GM18868 (cell line): ENCODE measurements around the gene DROSHA.
A peak's percentile ranks its signal among the peaks of the same experiment; 100 is the strongest.
"Not testable (repeated sequence)": the region's sequence is repeated elsewhere in the genome, so short reads cannot be mapped to it uniquely, and the experiment has no call there.

Experiments
- ATAC-seq: cut with Tn5 transposase; IDR thresholded peaks from one replicate; pipeline ENCODE4 v1.9.1; 2021; ENCODE audit warnings: mild to moderate bottlenecking, moderate library complexity; ENCODE audit not compliant: unreplicated experiment

DROSHA gene

GRCh38 chr5:31531888-31532547 is at the start of gene DROSHA, which contains the start of gene C5orf22:
Gene DROSHA, minus strand, starts transcription at chr5:31532093. Its CDS starts 3,034 bp downstream, at chr5:31529059.
Gene C5orf22, plus strand, starts transcription at chr5:31532301. Its CDS starts 92 bp downstream, at chr5:31532393.
- ATAC-seq = peak; percentile 94

DNA sequence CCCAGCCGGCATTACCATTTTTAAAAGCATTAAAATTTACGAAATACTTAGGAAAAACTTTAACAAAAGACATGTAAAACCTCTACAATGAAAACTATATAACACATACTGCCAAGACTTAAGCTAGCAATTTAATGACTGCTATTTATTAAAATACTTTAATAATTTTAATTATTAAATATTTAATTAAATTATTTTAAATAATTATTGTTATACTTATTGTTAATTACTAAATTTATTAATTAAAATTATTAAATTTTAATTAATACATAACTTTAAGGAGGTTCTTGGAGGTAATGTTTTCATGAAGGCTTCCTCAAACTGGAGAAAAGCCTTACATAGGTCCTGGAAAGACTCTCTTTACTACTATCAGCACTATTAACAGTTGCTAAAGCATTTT is 47.7 kb upstream of the DROSHA start:
- ATAC-seq = no peak

GRCh38 chr5:31577438-31577837 is 45.5 kb upstream of the DROSHA start:
- ATAC-seq = no peak

- no peak for ATAC-seq
Observed at GRCh38 chr5:31574772-31575171, 42.9 kb upstream of the DROSHA start.

DNA sequence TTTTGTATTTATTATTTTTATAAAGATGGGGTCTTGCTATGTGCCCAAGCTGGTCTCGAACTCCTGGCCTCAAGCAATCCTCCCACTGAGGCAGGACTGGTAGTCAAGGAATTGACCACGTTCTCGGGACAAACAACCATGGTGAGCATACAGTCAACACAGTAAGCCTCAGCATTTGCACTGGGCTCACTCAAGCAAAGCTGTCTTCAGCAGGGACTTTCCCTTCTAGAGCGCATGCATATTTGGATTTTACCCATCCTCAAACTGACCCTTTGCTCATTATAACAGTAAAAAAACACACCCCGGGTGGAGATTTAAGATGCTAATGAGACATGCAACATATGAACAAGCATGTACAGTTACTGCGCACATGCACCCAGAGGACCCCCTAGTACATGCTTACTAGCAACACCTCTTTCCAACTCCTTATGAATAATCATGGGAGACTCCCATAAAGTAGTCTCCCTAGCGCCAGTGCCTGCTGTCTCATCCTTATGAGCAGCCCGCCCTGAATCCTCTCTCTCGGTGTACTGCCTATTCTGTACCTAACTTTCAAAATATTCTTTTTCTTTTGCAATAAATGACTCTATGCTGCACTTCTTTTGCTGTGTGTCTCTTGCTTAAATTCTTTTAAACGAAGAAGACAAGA is 41.7 kb upstream of the DROSHA start:
- ATAC-seq = peak; percentile 99

DNA sequence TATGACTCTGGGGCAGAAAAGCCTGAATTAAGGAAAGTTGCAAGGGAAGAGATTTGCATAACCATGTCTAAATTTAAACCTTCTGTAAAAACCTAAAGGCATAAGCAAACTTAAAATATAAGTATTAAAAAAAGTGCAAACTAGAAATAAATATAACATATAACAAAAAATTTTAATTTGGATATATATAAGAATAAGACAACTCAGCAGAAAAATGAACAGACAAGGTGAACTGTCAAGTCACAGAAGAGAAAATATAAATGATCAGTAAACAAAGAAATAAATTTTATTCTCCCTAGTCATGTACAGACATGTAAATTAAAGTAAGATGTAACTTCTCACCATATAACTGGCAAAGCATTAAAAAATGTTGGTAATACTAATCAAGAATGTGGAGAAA is 37.2 kb upstream of the DROSHA start:
- no peak for ATAC-seq

GRCh38 chr5:31568302-31568835 is 36.5 kb upstream of the DROSHA start:
- no peak for ATAC-seq

DNA sequence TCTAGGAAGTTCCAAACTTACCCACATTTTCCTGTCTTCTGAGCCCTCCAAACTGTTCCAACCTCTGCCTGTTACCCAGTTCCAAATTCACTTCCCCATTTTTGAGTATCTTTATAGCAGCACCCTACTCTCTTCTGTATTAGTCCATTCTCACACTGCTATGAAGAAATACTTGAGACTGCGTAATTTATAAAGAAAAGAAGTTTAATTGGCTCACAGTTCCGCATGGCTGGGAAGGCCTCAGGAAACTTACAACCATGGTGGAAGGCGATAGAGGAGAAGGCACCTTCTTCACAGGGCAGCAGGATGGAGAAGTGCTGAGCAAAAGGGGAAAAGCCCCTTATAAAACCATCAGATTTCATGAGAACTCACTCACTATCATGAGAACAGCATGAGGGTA is 34.5 kb upstream of the DROSHA start:
- not testable (repeated sequence) for ATAC-seq

DNA sequence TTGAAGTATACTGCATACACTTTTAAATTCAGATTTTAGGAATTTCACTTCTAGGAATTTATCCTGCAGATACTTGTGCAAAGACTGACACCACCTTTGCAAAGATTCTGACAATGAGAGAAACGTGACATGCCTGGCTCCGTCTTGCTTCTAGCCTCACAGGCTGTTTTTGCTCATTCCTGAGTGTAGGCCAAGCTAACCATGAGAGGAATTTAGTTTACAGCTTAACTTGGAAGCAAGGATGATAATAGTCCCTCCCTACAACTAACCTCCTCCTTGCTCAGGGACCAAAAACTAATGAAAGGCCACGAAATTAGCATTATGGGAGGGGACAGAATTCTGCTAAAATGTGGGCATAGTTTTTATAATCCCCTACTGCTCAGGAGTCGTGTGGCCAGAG is 31.3 kb upstream of the DROSHA start:
- ATAC-seq = no peak

GRCh38 chr5:31561946-31562345 is 30.1 kb upstream of the DROSHA start:
- no peak for ATAC-seq

DNA sequence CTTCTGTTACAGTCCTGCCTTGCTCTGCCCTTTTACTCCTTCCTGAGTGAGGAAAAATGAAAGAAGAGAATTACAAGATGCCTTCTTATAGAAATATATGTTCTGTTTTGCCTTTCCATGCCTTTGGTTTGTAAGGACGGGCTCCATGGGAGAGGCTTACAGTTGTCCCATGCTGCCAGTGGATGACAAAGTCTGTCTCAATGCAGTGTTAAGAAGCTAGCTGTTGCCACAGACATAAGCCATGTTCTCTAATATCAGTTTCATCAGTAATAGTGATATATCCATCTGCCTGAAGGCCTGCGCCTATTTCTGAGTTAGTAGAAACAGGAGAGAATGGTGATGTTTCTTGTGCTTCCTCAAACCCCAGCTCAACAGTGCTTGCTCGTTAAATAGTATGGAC is 28.0 kb upstream of the DROSHA start:
- no peak for ATAC-seq

DNA sequence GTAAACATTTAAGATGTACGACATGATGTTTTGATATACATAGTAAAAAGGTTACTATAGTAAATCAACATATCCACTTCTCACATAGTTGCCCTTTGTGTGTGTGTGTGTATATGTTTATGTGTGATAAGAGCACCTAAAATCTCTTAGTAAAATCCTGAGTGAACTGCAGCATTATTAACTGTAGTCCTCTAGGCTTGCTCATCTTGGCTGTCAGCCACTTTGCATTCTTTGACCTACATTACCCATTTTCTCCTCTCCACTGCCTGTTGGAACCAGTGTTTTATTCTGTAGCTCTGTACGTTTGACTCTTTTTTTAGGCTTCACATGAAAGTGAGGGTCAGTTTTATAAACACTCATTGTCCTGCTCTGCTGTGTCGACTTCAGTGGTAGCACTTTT is 24.6 kb upstream of the DROSHA start:
- no peak for ATAC-seq

DNA sequence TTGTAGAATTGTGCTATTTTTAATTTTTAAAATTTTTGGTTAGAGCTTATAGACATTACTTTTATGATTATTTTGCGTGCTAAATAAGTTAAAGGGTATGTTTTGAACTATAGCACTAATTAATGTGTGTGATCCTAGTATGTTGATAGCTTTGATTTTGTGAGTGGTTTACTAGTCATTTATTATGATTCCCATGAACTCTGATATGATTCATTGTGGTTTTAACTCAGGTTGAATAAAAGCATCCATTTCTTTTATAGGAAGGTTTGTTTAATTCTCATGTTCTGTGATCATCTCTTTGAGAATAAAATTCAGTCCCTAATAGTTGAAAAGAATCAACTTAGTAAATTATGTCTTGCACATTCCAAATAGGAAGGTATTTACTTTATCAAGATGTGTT is 22.7 kb upstream of the DROSHA start:
- no peak for ATAC-seq

DNA sequence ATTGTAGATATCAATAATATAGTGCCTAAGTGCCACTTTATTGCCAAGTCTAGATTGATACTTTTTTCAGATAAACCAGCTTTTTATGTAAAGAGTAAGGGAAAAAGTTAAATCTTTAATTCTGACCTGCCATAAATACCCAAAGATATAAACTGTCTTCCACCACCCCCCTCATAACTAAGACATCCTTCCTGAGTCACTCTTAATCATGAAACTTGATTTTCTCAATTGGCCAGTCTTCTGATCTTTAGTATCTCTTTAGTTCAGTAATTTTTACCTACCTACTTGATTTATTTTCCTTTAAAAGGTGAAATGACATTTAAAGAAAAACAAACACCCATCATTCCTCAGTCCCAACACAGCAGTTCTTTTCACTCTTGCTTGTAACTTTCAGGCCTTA is 22.0 kb upstream of the DROSHA start:
- ATAC-seq = no peak

GRCh38 chr5:31551878-31552277 is 20.0 kb upstream of the DROSHA start:
- no peak for ATAC-seq

GRCh38 chr5:31549114-31549513 is 17.2 kb upstream of the DROSHA start:
- not testable (repeated sequence) for ATAC-seq

DNA sequence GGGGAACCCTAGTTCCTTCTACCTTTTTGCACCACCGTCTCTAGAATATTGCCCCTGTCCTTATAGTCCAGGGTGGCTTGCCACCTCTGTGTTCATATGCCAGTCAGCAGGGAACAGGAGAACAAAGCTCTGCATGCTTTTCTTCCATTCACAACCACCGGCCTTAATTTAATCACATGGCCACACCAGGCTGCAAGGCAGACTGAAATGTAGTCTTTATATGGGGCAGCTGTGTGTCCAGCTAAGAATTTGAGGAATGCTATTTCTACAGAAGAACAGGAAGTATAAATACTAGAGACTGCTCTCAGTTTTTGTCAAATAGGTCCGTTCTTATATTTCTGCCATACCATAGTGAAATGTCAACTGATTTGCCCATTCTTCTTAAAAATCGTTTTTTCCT is 6.0 kb upstream of the DROSHA start:
- ATAC-seq = no peak

GRCh38 chr5:31537349-31537748 is 5.5 kb upstream of the DROSHA start:
- ATAC-seq = no peak

DNA sequence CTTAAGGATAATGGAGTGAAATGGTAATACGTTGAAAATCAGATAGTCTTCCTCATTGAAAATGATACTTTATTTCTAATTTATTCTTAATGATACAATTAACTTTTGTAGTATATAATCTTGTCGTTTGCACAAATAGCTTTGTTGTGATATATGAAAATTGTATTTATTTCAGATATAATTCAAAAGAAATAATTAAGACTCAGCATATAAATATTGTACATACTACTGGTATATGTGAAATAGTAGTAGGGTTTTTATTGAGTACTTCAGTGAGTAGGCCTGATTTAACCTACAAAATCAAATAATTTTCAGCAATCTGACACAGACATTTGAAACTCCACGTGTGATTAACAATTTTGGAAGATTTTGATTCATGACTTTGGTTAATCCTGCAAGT is 5.0 kb upstream of the DROSHA start:
- ATAC-seq = no peak

GRCh38 chr5:31534527-31535046 is 2.7 kb upstream of the DROSHA start:
- ATAC-seq = no peak

DNA sequence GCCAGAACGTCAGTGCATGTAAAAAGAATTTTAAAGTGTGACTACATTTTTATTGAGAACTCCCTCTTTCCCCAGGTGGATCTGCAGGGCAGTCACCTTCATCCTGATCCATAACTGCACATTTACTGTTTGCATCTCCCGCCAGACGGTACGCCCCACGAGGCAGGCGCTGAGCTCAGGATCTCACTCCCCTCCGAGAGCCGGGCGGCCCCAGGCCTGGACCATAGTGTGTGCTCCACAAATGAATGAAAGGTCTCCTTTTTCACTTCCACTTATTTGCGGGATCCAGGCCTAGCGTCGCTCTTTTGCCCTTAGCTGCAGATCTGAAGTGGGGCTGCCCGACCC is 378 bp downstream of the DROSHA start:
- peak; percentile 30 for ATAC-seq

GRCh38 chr5:31530541-31531265 is 1.2 kb downstream of the DROSHA start:
- ATAC-seq = no peak
